Nephron (organoid): ENCODE data around the gene IFT57.

Experiments used
- H3K27ac Mint-ChIP-seq, 3 experiments: 2 replicates each; pipeline ENCODE4 v1.8.0; 2020; ENCODE audit warnings: mixed read lengths in 3 of 3, mild to moderate bottlenecking in 2 of 3, moderate library complexity in 1 of 3
- H3K27me3 Mint-ChIP-seq: 2 replicates; pipeline ENCODE4 v1.8.0; 2021; ENCODE audit warnings: low read depth, mild to moderate bottlenecking, moderate library complexity, mixed read lengths
- H3K36me3 Mint-ChIP-seq: 2 replicates; pipeline ENCODE4 v1.8.0; 2020; ENCODE audit warnings: low read depth, mixed read lengths
- H3K4me1 Mint-ChIP-seq: 2 replicates; pipeline ENCODE4 v1.8.0; 2020; ENCODE audit warnings: mixed read lengths
- H3K4me3 Mint-ChIP-seq, 3 experiments: 2 replicates each; pipeline ENCODE4 v1.8.0; 2020; ENCODE audit warnings: mild to moderate bottlenecking in 3 of 3, mixed read lengths in 3 of 3, moderate library complexity in 2 of 3
- H3K9me3 Mint-ChIP-seq: 2 replicates; pipeline ENCODE4 v1.8.0; 2020; ENCODE audit warnings: mixed read lengths
- CTCF ChIP-seq, 3 experiments: fragments of 200-600 bp; sonication (generic); IDR thresholded peaks; one replicate each; pipeline ENCODE4 v1.5.0; 2021; ENCODE audit warnings: antibody characterized with exemption in 3 of 3; ENCODE audit not compliant: unreplicated experiment in 3 of 3

Gene IFT57

GRCh38 chr3:108177536-108177935 lies 44.7 kb downstream of the IFT57 start:
- H3K4me1 Mint-ChIP-seq = peaks cover 35% of the 10 kb centered on the region
- H3K27me3 Mint-ChIP-seq = no peaks in the 10 kb centered on the region
- TF ChIP-seq CTCF (IDR thresholded peaks at IDR 0.05; ENCODE audit: unreplicated experiment in 3 of 3) = no peak
- H3K36me3 Mint-ChIP-seq = peaks cover 8% of the 10 kb centered on the region
- no peak overlapping the region for H3K4me3 Mint-ChIP-seq
- H3K9me3 Mint-ChIP-seq = no peaks in the 10 kb centered on the region
- H3K27ac Mint-ChIP-seq = no peak overlapping the region

GRCh38 chr3:108175352-108175751 lies 46.9 kb downstream of the IFT57 start:
- TF ChIP-seq CTCF (IDR thresholded peaks at IDR 0.05; ENCODE audit: unreplicated experiment in 3 of 3) = no peak
- Mint-ChIP-seq H3K4me1 (peaks cover 18% of the 10 kb centered on the region), H3K27ac (no peak overlapping the region), H3K4me3 (no peak overlapping the region), H3K9me3 (no peaks in the 10 kb centered on the region), H3K36me3 (peaks cover 11% of the 10 kb centered on the region), H3K27me3 (no peaks in the 10 kb centered on the region)

- Mint-ChIP-seq H3K4me1 (no peaks in the 10 kb centered on the region), H3K9me3 (no peaks in the 10 kb centered on the region), H3K27ac (no peak overlapping the region), H3K4me3 (no peak overlapping the region), H3K27me3 (no peaks in the 10 kb centered on the region), H3K36me3 (peaks cover 14% of the 10 kb centered on the region)
- no peak for TF ChIP-seq CTCF (IDR thresholded peaks at IDR 0.05; ENCODE audit: unreplicated experiment in 3 of 3)
These were observed 51.1 kb downstream of the IFT57 start for GRCh38 chr3:108171106-108171505.

- Mint-ChIP-seq H3K4me1 (no peaks in the 10 kb centered on the region), H3K36me3 (peaks cover 25% of the 10 kb centered on the region), H3K27ac (no peak overlapping the region), H3K9me3 (no peaks in the 10 kb centered on the region), H3K27me3 (no peaks in the 10 kb centered on the region), H3K4me3 (no peak overlapping the region)
- TF ChIP-seq CTCF (IDR thresholded peaks at IDR 0.05; ENCODE audit: unreplicated experiment in 3 of 3) = no peak
These were observed 57.8 kb downstream of the IFT57 start for GRCh38 chr3:108164391-108164790.

- Mint-ChIP-seq H3K4me3 (no peak overlapping the region), H3K36me3 (peaks cover 17% of the 10 kb centered on the region), H3K27ac (no peak overlapping the region), H3K27me3 (no peaks in the 10 kb centered on the region), H3K4me1 (no peaks in the 10 kb centered on the region), H3K9me3 (no peaks in the 10 kb centered on the region)
- no peak for TF ChIP-seq CTCF (IDR thresholded peaks at IDR 0.05; ENCODE audit: unreplicated experiment in 3 of 3)
These were observed 62.4 kb downstream of the IFT57 start for GRCh38 chr3:108159865-108160264.

GRCh38 chr3:108159105-108159504 lies 63.1 kb downstream of the IFT57 start:
- no peak overlapping the region for H3K27ac Mint-ChIP-seq
- no peaks in the 10 kb centered on the region for H3K27me3 Mint-ChIP-seq
- H3K36me3 Mint-ChIP-seq = peaks cover 17% of the 10 kb centered on the region
- no peak for TF ChIP-seq CTCF (IDR thresholded peaks at IDR 0.05; ENCODE audit: unreplicated experiment in 3 of 3)
- no peaks in the 10 kb centered on the region for H3K4me1 Mint-ChIP-seq
- H3K9me3 Mint-ChIP-seq = no peaks in the 10 kb centered on the region
- H3K4me3 Mint-ChIP-seq = no peak overlapping the region
